HUES64 (cell line): ENCODE data around the gene AP1G1.
"Not testable (repeated sequence)": the region's sequence is repeated elsewhere in the genome, so short reads cannot be mapped to it uniquely, and the experiment has no call there.

Source experiments
- H3K27ac ChIP-seq: 2 replicates; pipeline ENCODE4 v1.7.0; 2013; ENCODE audit warnings: low read depth, low read length, inconsistent platforms
- H3K27me3 ChIP-seq: 2 replicates; pipeline ENCODE4 v1.6.1; 2013; ENCODE audit warnings: mild to moderate bottlenecking, low read length; ENCODE audit not compliant: insufficient read depth
- H3K36me3 ChIP-seq: 2 replicates; pipeline ENCODE4 v1.6.1; 2013; ENCODE audit warnings: mild to moderate bottlenecking, low read length; ENCODE audit not compliant: insufficient read depth
- H3K4me1 ChIP-seq: 2 replicates; pipeline ENCODE4 v1.6.1; 2013; ENCODE audit warnings: mild to moderate bottlenecking, low read length, moderate library complexity; ENCODE audit not compliant: insufficient read depth
- H3K4me3 ChIP-seq: 2 replicates; pipeline ENCODE4 v1.5.1; 2013; ENCODE audit warnings: mild to moderate bottlenecking, low read length, moderate library complexity
- H3K9ac ChIP-seq: 2 replicates; pipeline ENCODE4 v1.6.1; 2013; ENCODE audit warnings: mild to moderate bottlenecking, low read depth, low read length
- H3K9me3 ChIP-seq: 2 replicates; pipeline ENCODE4 v1.6.1; 2013; ENCODE audit warnings: low read depth, low read length; ENCODE audit not compliant: insufficient read depth
- WGBS: fragments of 150-250, 120-280 bp; methylation state at CpG from one replicate; pipeline ENCODE4 v1.1.7; 2013; ENCODE audit warnings: missing lambda C conversion rate; 5-methylcytosine and 5-hydroxymethylcytosine counted together

Gene AP1G1

DNA sequence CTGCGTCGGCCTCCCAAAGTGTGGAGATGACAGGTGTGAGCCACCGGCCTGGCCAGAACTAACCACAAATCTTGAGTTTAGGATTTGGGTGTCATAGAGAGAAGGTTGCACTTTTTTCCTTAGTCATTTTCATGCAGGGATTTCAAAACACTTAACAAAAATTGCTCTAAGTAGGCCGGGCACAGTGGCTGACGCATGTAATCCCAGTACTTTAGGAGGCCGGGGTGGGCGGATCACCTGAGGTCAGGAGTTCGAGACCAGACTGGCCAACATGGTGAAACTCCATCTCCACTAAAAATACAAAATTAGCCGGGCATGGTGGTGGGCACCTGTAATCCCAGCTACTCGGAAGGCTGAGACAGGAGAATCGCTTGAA lies 1.5 kb upstream of the AP1G1 start:
- H3K27ac ChIP-seq, H3K4me1 ChIP-seq, H3K9ac ChIP-seq, H3K4me3 ChIP-seq, H3K36me3 ChIP-seq, H3K9me3 ChIP-seq, H3K27me3 ChIP-seq: not testable (repeated sequence)
- 97% methylated on average over 11 of the region's 11 CpGs for WGBS

DNA sequence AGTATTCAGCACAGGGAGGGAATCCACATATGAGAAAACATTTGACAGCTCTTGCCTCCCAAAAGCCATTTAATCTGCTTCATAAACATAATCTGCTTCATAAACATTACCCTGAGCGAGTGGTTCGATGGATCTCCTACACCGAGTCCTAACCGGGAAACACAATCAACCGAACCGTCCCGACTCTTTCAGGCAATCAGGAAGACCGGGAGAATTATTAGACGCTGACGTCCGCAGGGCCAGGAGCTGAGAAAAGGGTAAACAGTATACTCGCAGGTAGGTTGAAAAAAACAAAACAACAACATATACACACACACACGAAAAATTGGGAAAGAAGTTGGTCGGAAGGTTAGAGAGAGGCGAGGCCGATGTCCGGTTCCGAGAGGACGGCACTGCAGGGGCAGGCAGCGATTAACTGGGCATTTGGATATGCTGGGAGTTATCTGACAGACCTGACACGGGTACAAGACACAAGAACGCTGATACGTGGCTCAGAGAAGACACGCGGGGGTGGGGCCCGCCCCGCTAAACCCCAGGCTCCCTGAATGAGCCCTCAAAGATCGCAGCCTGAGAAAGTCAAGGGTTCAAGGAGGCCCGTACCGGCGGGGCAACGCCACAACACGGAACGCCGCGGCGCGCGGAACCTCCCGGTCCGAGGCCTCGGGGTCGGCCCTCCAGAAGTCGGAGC lies 585 bp downstream of the AP1G1 start:
- H3K36me3 ChIP-seq = peaks cover 7% of the 10 kb centered on the region
- H3K9me3 ChIP-seq = no peaks in the 10 kb centered on the region
- peak overlapping the region; percentile 94 for H3K27ac ChIP-seq
- H3K27me3 ChIP-seq = no peaks in the 10 kb centered on the region
- peak overlapping the region; percentile 94 for H3K9ac ChIP-seq
- peak overlapping the region; percentile 68 for H3K4me3 ChIP-seq
- H3K4me1 ChIP-seq = peaks cover 8% of the 10 kb centered on the region; the same call in 1 of the 2 replicates
- 2% methylated on average over 40 of the region's 44 CpGs for WGBS

DNA sequence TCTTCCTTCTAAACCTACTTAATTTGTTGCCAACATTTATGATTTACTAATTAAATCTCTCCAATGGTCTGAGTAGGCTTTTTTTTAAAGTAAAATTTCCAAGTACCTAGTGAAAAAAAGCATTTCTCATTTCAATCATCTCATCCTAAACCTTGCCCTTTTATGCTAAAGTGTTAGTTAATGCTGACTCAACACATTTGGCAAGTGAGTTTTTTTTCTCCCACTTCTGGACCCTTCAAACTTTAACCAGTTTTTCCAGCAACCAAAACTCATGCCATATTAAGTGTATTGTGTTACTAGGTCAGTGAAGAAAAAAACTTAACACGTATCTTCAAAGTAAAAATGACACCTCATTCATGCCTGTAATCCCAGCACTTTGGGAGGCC lies 5.3 kb downstream of the AP1G1 start:
- Histone ChIP-seq H3K4me1 (peaks cover 8% of the 10 kb centered on the region; the same call in 1 of the 2 replicates), H3K4me3 (no peak overlapping the region), H3K27me3 (no peaks in the 10 kb centered on the region), H3K9me3 (no peaks in the 10 kb centered on the region), H3K36me3 (peaks cover 9% of the 10 kb centered on the region), H3K27ac (no peak overlapping the region), H3K9ac (no peak overlapping the region)
- WGBS = 100% methylated on average over 1 of the region's 1 CpG

DNA sequence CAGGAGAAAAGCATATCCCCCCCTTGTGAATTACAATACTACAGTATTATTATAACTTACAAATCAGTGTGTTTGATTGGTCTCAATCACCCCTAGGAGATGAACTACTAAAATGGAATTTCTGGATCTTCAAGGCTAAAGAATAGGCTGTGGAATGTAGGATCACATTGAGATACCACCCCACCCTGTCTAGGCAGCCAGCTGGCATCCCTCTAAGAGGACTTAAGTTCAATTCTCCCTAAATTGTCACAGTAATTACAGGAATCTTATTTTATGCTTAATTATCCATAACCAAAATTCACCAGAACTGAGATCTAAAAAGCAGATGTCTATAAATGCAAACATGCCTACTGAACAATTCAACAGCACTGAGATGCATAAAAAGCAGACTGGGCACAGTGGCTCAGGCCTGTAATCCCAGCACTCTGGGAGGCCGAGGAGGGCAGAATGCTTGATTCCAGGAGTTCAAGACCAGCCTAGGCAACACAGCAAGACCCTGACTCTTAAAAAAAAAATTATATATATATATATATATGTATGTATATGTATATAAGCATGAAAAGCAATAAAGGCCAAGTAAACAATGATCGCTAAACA lies 12.0 kb downstream of the AP1G1 start:
- Histone ChIP-seq H3K9ac (no peak overlapping the region), H3K9me3 (no peaks in the 10 kb centered on the region), H3K36me3 (peaks cover 2% of the 10 kb centered on the region; the same call in 1 of the 2 replicates), H3K27ac (no peak overlapping the region), H3K4me1 (no peaks in the 10 kb centered on the region), H3K4me3 (no peak overlapping the region), H3K27me3 (no peaks in the 10 kb centered on the region)
- WGBS = 97% methylated on average over 2 of the region's 2 CpGs

DNA sequence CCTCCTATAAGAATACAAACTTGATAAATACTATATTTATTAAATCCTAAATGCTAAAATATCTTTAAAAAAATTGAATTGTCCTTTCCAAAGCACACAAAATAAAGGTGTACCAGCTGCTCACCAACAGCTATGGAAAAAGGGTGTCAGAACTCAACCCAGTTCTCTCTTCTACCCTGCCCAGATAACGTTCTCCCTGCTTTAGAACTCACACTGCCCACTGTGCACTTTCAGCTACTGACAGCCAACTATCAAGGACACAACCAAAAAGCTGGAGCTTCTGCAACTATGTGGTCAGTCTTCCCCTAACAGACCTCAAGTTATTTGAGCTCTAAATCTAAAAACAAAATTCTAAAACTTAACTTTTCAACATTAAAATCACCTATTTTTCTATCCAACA lies 13.7 kb downstream of the AP1G1 start:
- 83% methylated on average over 1 of the region's 1 CpG for WGBS
- Histone ChIP-seq H3K9ac (no peak overlapping the region), H3K27ac (no peak overlapping the region), H3K9me3 (no peaks in the 10 kb centered on the region), H3K36me3 (no peaks in the 10 kb centered on the region; the same call in 1 of the 2 replicates), H3K4me3 (no peak overlapping the region), H3K4me1 (no peaks in the 10 kb centered on the region), H3K27me3 (no peaks in the 10 kb centered on the region)

DNA sequence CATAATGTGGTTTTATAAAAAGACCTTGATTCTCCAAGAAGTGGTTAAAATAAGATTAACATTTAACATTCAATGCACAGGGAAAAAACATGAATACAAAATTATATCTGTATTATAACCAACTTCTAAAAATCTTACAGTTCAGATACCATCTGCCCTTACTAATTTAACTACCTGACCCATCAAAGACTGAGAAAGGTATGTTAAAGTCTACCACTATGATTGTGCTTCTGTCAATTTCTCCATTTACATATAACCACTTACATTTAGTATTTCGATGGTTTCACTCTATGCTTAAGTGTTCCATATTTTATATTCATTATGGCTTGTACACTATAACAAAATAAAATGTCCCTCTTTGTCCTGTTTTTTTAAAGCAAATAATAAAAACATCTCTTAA lies 14.6 kb downstream of the AP1G1 start:
- H3K4me1 ChIP-seq = no peaks in the 10 kb centered on the region
- H3K36me3 ChIP-seq = peaks cover 7% of the 10 kb centered on the region
- H3K9me3 ChIP-seq = no peaks in the 10 kb centered on the region
- no peak overlapping the region for H3K9ac ChIP-seq
- no peak overlapping the region for H3K4me3 ChIP-seq
- no peak overlapping the region for H3K27ac ChIP-seq
- no peaks in the 10 kb centered on the region for H3K27me3 ChIP-seq
- WGBS = no CpG with 5 or more reads among the region's 1 CpG

DNA sequence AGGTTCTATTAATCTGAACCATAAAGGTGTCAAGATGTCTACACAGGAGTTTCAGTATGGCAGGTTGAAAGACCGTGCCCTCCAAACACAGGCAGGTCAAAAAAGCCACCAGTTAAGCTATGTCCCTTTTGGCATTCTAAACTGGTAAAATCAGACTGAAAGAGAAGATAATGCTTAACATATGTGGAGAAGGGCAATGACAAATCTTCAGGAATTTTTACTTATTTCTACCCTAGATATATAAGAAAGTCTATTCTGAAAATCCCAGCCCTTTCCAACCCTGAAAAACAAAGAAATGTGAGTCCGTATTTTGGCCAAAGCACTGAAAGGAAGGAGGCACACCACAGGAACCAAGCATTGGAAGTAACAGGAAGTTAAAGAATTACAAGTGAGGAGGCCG lies 16.5 kb downstream of the AP1G1 start:
- Histone ChIP-seq H3K27ac (no peak overlapping the region), H3K9ac (no peak overlapping the region), H3K36me3 (peaks cover 26% of the 10 kb centered on the region), H3K4me1 (no peaks in the 10 kb centered on the region), H3K4me3 (no peak overlapping the region), H3K27me3 (no peaks in the 10 kb centered on the region), H3K9me3 (no peaks in the 10 kb centered on the region)
- WGBS = 93% methylated on average over 3 of the region's 3 CpGs

DNA sequence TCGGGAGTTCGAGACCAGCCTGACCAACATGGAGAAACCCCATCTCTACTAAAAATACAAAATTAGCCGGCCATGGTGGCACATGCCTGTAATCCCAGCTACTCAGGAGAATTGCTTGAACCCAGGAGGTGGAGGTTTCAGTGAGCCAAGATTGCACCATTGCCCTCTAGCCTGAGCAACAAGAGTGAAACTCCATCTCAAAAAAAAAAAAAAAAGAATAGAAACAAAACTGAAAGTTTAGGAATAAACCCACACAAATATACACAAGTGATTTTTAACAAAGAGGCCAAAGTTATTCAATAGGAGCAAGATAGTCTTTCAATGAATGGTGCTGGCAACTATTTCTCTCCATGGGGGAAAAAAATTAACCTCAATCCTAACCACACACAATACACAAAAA lies 18.3 kb downstream of the AP1G1 start:
- WGBS = 83% methylated on average over 1 of the region's 3 CpGs
- not testable (repeated sequence) for H3K4me3 ChIP-seq, H3K4me1 ChIP-seq, H3K9me3 ChIP-seq, H3K27me3 ChIP-seq, H3K9ac ChIP-seq, H3K27ac ChIP-seq
- peaks cover 38% of the 10 kb centered on the region for H3K36me3 ChIP-seq

DNA sequence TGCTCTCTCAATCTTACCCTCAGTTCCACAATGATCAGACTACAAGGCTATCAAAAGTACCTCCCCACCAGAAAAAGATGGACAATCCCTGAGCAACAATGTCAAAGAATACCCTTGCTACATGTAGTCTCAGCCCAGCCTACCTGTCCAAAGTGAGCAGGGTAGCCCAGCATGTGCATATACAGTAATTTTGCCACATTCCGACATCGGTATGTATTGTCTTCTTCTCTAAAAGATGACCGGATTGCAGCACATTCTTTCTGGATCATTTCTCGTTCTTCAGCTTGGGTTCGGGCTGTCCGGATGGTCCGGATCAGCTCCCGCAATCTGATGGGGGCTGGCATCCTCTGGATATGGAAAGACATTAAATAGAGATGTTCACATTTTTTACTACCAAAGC lies 19.5 kb downstream of the AP1G1 start:
- Histone ChIP-seq H3K9me3 (no peaks in the 10 kb centered on the region), H3K36me3 (peaks cover 42% of the 10 kb centered on the region), H3K27ac (no peak overlapping the region), H3K4me3 (no peak overlapping the region), H3K4me1 (no peaks in the 10 kb centered on the region), H3K27me3 (no peaks in the 10 kb centered on the region), H3K9ac (no peak overlapping the region)
- 95% methylated on average over 8 of the region's 8 CpGs for WGBS

DNA sequence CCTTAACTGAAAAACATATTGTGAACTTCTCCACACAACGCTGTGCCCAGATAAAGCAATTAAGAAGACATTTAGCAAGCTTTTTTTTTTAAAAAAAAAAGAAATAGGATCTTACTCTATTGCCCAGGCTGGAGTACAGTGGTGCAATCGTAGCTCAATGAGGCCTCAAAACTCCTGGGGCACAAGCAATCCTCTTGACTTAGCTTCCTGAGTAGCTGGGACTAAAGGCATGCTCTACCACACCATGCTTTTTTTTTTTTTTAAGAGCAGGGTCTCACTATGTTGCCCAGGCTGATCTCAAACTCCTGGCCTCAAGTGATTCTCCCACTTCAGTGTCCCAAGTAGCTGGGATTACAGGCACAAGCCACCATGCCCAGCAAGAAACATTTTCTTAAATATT lies 20.1 kb downstream of the AP1G1 start:
- peaks cover 45% of the 10 kb centered on the region for H3K36me3 ChIP-seq
- 89% methylated on average over 2 of the region's 2 CpGs for WGBS
- H3K27me3 ChIP-seq = no peaks in the 10 kb centered on the region
- no peaks in the 10 kb centered on the region for H3K4me1 ChIP-seq
- H3K27ac ChIP-seq = no peak overlapping the region
- no peaks in the 10 kb centered on the region for H3K9me3 ChIP-seq
- H3K4me3 ChIP-seq = no peak overlapping the region
- H3K9ac ChIP-seq = no peak overlapping the region

DNA sequence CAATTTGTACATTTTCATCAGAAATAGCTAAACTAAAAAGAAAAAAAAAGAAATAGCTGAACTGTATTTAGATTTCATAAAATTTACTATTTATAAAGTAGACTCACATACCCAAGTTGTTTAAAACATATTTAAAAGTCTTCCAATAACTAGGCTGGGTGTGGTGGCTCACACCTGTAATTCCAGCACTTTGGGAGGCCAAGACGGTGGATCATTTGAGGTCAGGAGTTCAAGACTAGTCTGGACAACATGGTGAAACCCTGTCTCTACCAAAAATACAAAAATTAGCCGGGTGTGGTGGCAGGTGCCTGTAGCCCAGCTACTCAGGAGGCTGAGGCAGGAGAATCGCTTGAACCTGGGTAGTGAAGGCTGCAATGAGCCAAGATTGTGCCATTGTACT lies 23.5 kb downstream of the AP1G1 start:
- WGBS = 94% methylated on average over 3 of the region's 3 CpGs
- peaks cover 52% of the 10 kb centered on the region for H3K36me3 ChIP-seq
- not testable (repeated sequence) for H3K27ac ChIP-seq

DNA sequence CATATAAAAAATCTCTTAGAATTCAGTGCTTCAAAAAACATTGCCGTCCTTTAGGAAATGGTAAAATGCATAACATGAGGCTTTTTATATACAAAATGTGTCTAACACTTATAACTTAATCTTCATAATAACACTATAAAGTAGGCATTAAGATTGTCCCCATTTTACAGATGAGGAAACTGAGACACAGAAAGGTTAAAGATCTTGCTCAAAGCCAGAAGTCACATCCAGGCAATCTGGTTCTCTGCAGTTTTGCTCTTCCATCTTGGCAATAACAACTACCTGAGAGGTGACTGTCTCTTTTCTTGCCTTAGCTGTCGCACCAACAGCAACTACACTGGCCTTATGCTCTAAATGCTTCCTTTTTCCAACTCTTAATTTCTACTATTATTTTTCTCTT lies 24.5 kb downstream of the AP1G1 start:
- H3K9me3 ChIP-seq = no peaks in the 10 kb centered on the region
- H3K9ac ChIP-seq = no peak overlapping the region
- H3K27ac ChIP-seq = no peak overlapping the region
- peaks cover 46% of the 10 kb centered on the region for H3K36me3 ChIP-seq
- no peaks in the 10 kb centered on the region for H3K27me3 ChIP-seq
- 97% methylated on average over 1 of the region's 2 CpGs for WGBS
- no peak overlapping the region for H3K4me3 ChIP-seq
- no peaks in the 10 kb centered on the region for H3K4me1 ChIP-seq

More for the DNA sequence above, 23.5 kb downstream of the AP1G1 start:
- H3K4me3 ChIP-seq, H3K9ac ChIP-seq, H3K9me3 ChIP-seq, H3K4me1 ChIP-seq, H3K27me3 ChIP-seq: not testable (repeated sequence)
